WTC11 (cell line): ENCODE measurements around the gene SCG5. TPM values are rescaled to one million over a fixed set of nuclear protein-coding genes. Genes with fewer than 3 reads are reported as not detected.
"Not testable (repeated sequence)": the region's sequence is repeated elsewhere in the genome, so short reads cannot be mapped to it uniquely, and the experiment has no call there.

Experiments used
- ATAC-seq: fragments of 200-7000 bp; cut with Tn5 transposase; 2 replicates; pipeline ENCODE4 v1.10.0; 2021; ENCODE audit warnings: mild to moderate bottlenecking, moderate library complexity
- CTCF ChIA-PET: fragments of 300-600 bp; sonication (Branson Sonifier 250); formaldehyde crosslinking; loops from one replicate; lab custom pipeline; 2021; ENCODE audit warnings: antibody characterized with exemption; lab: Charles Lee
- POLR2A ChIA-PET: fragments of 350-600 bp; sonication (Branson Sonifier 250); formaldehyde crosslinking; loops from one replicate; lab custom pipeline; 2021; ENCODE audit warnings: antibody characterized with exemption; lab: Charles Lee
- DNase-seq: peaks from one replicate; pipeline ENCODE4 v3.0.0; 2021; ENCODE audit warnings: low spot score
- H3K27ac Mint-ChIP-seq: 2 replicates; pipeline ENCODE4 v1.8.0; 2021; ENCODE audit warnings: mixed read lengths
- H3K27me3 Mint-ChIP-seq: 2 replicates; pipeline ENCODE4 v1.8.0; 2021; ENCODE audit warnings: low read depth, mild to moderate bottlenecking, moderate library complexity, mixed read lengths
- H3K36me3 Mint-ChIP-seq: 2 replicates; pipeline ENCODE4 v1.8.0; 2021; ENCODE audit warnings: mixed read lengths
- H3K4me1 Mint-ChIP-seq: 2 replicates; pipeline ENCODE4 v1.8.0; 2022; ENCODE audit warnings: mixed read lengths
- H3K4me3 Mint-ChIP-seq: 2 replicates; pipeline ENCODE4 v1.8.0; 2021; ENCODE audit warnings: mild to moderate bottlenecking, moderate library complexity, mixed read lengths
- H3K9me3 Mint-ChIP-seq: 2 replicates; pipeline ENCODE4 v1.8.0; 2021; ENCODE audit warnings: mixed read lengths
- E2F4 ChIP-seq: sonication (generic); formaldehyde crosslinking; IDR thresholded peaks from 2 replicates; pipeline ENCODE4 v1.8.1; 2022; ENCODE audit warnings: low read depth, mild to moderate bottlenecking, moderate library complexity, missing genetic modification reagents, borderline replicate concordance
- EMX1 ChIP-seq: fragments of 250-450 bp; sonication (Bioruptor Pico); IDR thresholded peaks from 2 replicates; pipeline ENCODE4 v1.8.0; 2021; ENCODE audit warnings: mild to moderate bottlenecking
- HMGXB4 ChIP-seq: sonication (generic); formaldehyde crosslinking; IDR thresholded peaks from 2 replicates; pipeline ENCODE4 v1.8.1; 2023; ENCODE audit warnings: mild to moderate bottlenecking, moderate library complexity, missing genetic modification reagents
- JUN ChIP-seq: sonication (generic); formaldehyde crosslinking; IDR thresholded peaks from 2 replicates; pipeline ENCODE4 v1.8.0; 2023; ENCODE audit warnings: mild to moderate bottlenecking, missing genetic modification reagents
- MYBL2 ChIP-seq: sonication (generic); formaldehyde crosslinking; IDR thresholded peaks from 2 replicates; pipeline ENCODE4 v1.8.1; 2023; ENCODE audit warnings: mild to moderate bottlenecking, moderate library complexity, missing genetic modification reagents
- OVOL2 ChIP-seq: fragments of 250-450 bp; sonication (Bioruptor Pico); IDR thresholded peaks from 2 replicates; pipeline ENCODE4 v1.9.0; 2021; ENCODE audit warnings: mild to moderate bottlenecking, borderline replicate concordance
- RELA ChIP-seq: sonication (generic); formaldehyde crosslinking; IDR thresholded peaks from 2 replicates; pipeline ENCODE4 v1.8.1; 2022; ENCODE audit warnings: missing genetic modification reagents, mild to moderate bottlenecking, borderline replicate concordance
- STAT6 ChIP-seq: sonication (generic); formaldehyde crosslinking; conservative IDR thresholded peaks from 2 replicates; pipeline ENCODE4 v1.8.1; 2023; ENCODE audit warnings: mild to moderate bottlenecking, low read depth, missing genetic modification reagents, moderate library complexity
- total RNA-seq: library from RNA; stranded (reverse); gene quantifications from 3 replicates; pipeline ENCODE4 v1.2.3, GENCODE V29; 2021

The SCG5 gene
- total RNA-seq, 1 experiment from 2014 or later: 14.2 TPM

- 0 out of 2 replicates have a peak, but pooled peaks have one; percentile 49 for TF ChIP-seq HMGXB4
Measured at GRCh38 chr15:32641517-32642059, at the start of gene SCG5 (continued).

- H3K4me1 Mint-ChIP-seq, H3K36me3 Mint-ChIP-seq: not testable (repeated sequence)
Measured at GRCh38 chr15:32593151-32593550, 48.4 kb upstream of the SCG5 start, which contains the start of gene GOLGA8N. TSS of gene GOLGA8N (plus strand) at chr15:32593456.

GRCh38 chr15:32609518-32609917, 32.0 kb upstream of the SCG5 start:
- ATAC-seq, H3K4me3 Mint-ChIP-seq, H3K27me3 Mint-ChIP-seq, POLR2A ChIA-PET, H3K36me3 Mint-ChIP-seq, CTCF ChIA-PET, H3K9me3 Mint-ChIP-seq, H3K4me1 Mint-ChIP-seq, DNase-seq, H3K27ac Mint-ChIP-seq: not testable (repeated sequence)

More at GRCh38 chr15:32593151-32593550, 48.4 kb upstream of the SCG5 start, which contains the start of gene GOLGA8N:
- H3K4me3 Mint-ChIP-seq, CTCF ChIA-PET, H3K27me3 Mint-ChIP-seq, H3K27ac Mint-ChIP-seq, POLR2A ChIA-PET, ATAC-seq, DNase-seq, H3K9me3 Mint-ChIP-seq: not testable (repeated sequence)

GRCh38 chr15:32610719-32611118, 30.8 kb upstream of the SCG5 start:
- H3K4me3 Mint-ChIP-seq, POLR2A ChIA-PET, H3K9me3 Mint-ChIP-seq, CTCF ChIA-PET, H3K36me3 Mint-ChIP-seq, DNase-seq, H3K4me1 Mint-ChIP-seq, H3K27me3 Mint-ChIP-seq, H3K27ac Mint-ChIP-seq: not testable (repeated sequence)
- ATAC-seq: 0 out of 2 replicates have a peak, but pooled peaks have one; percentile 16

GRCh38 chr15:32614712-32615050, 26.8 kb upstream of the SCG5 start:
- DNase-seq, H3K36me3 Mint-ChIP-seq, H3K27me3 Mint-ChIP-seq, POLR2A ChIA-PET, H3K9me3 Mint-ChIP-seq: not testable (repeated sequence)
- Mint-ChIP-seq H3K4me3 (peak overlapping the region; percentile 95), H3K4me1 (peaks cover 16% of the 10 kb centered on the region), H3K27ac (peak overlapping the region; percentile 94)
- CTCF ChIA-PET: interaction anchor here (0.6 kb wide), 1 partner anchor 1989 kb away, joined by 3 read pairs; the partner anchor contains the start of gene ARHGAP11B
- peak; percentile 21 for ATAC-seq

- ATAC-seq (peak; percentile 84), DNase-seq (peak; percentile 81)
- H3K36me3 Mint-ChIP-seq, H3K9me3 Mint-ChIP-seq, H3K27me3 Mint-ChIP-seq: not testable (repeated sequence)
- Mint-ChIP-seq H3K27ac (peak within 1 kb of the TSS; percentile 94), H3K4me1 (peaks cover 16% of the 10 kb centered on the region), H3K4me3 (peak within 1 kb of the TSS; percentile 95)
- ChIA-PET POLR2A (interaction anchor here (0.7 kb wide), 1 partner anchor 9 kb away, joined by 3 read pairs; no protein-coding TSS in a partner anchor), CTCF (interaction anchor here (0.6 kb wide), 1 partner anchor 1989 kb away, joined by 3 read pairs; the partner anchor contains the start of gene ARHGAP11B)
- TF ChIP-seq MYBL2 (CRISPR knock-in tag): peak; percentile 97
Measured at GRCh38 chr15:32615051-32615870, 26.2 kb upstream of the SCG5 start, which contains the start of gene ARHGAP11A. TSS of gene ARHGAP11A (plus strand) at chr15:32615504. CDS start at chr15:32616212, 708 bp downstream.

GRCh38 chr15:32615871-32616426, 25.6 kb upstream of the SCG5 start:
- peaks cover 16% of the 10 kb centered on the region for H3K4me1 Mint-ChIP-seq
- POLR2A ChIA-PET: interaction anchor here (0.7 kb wide), 1 partner anchor 9 kb away, joined by 3 read pairs; no protein-coding TSS in a partner anchor
- H3K4me3 Mint-ChIP-seq: peak overlapping the region; percentile 95
- DNase-seq, CTCF ChIA-PET, H3K9me3 Mint-ChIP-seq, H3K36me3 Mint-ChIP-seq, H3K27me3 Mint-ChIP-seq: not testable (repeated sequence)
- peak; percentile 11 for ATAC-seq
- peak overlapping the region; percentile 94 for H3K27ac Mint-ChIP-seq

- DNase-seq (no peak), ATAC-seq (no peak)
- CTCF ChIA-PET: no interaction called here
- no peaks in the 10 kb centered on the region for H3K9me3 Mint-ChIP-seq
- H3K36me3 Mint-ChIP-seq: peaks cover 59% of the 10 kb centered on the region
- no peak overlapping the region for H3K27ac Mint-ChIP-seq
- H3K4me1 Mint-ChIP-seq: peaks cover 5% of the 10 kb centered on the region
- POLR2A ChIA-PET: no interaction called here
- H3K27me3 Mint-ChIP-seq: no peaks in the 10 kb centered on the region
- H3K4me3 Mint-ChIP-seq: no peak overlapping the region
- no peak for TF ChIP-seq JUN (CRISPR knock-in tag)
- TF ChIP-seq E2F4 (CRISPR knock-in tag): no peak
- no peak for TF ChIP-seq RELA (CRISPR knock-in tag)
- TF ChIP-seq STAT6 (CRISPR knock-in tag): no peak
- TF ChIP-seq EMX1 (CRISPR knock-in tag): no peak
- no peak for TF ChIP-seq OVOL2 (CRISPR knock-in tag)
Measured at GRCh38 chr15:32636410-32636809, 5.1 kb upstream of the SCG5 start.
